HG03432 (cell line): Measurements from ENCODE around the gene VPS51.

ENCODE experiments used
- ATAC-seq: cut with Tn5 transposase; IDR thresholded peaks from one replicate; pipeline ENCODE4 v1.9.1; 2021; ENCODE audit warnings: mild to moderate bottlenecking, moderate library complexity; ENCODE audit not compliant: unreplicated experiment

Gene VPS51

DNA sequence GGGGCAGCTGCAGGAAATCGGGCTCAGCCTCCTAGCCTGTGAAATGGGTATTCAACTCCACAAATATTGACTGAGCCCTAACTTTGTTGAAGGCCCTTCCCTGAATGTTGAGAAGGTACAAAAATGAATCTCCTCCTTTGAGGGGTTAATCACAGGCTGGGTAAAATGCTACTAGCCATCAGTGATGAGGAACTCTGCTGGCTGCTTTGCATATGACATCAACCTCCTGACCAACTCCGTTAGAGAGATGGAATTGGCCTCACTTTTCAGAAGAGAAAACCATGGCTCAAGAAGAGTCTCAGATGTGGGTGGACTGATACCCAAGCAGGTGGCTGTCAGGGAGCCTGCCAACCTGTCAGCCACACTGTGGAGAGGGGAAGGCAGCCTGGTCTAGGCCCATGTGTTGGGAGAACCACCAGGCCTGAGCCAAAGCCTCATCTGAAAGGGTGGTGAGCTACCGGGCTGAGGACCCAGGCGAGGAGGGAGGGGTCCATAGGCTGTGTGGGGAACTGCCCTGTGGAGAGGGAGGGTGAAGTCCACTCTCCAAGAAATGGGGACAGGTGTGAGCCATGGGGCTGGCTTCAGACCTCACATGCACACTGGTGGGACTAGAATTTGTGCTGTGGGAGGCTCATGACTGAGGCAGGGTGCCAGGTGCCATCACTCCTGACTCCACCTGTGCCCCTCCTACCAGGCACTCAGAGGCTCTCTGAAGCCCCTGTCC, 23.9 kb upstream of the VPS51 start:
- ATAC-seq, result no peak

GRCh38 chr11:65072631-65072966, 23.4 kb upstream of the VPS51 start:
- no peak for ATAC-seq

GRCh38 chr11:65077451-65077850, 18.6 kb upstream of the VPS51 start:
- ATAC-seq, result no peak

DNA sequence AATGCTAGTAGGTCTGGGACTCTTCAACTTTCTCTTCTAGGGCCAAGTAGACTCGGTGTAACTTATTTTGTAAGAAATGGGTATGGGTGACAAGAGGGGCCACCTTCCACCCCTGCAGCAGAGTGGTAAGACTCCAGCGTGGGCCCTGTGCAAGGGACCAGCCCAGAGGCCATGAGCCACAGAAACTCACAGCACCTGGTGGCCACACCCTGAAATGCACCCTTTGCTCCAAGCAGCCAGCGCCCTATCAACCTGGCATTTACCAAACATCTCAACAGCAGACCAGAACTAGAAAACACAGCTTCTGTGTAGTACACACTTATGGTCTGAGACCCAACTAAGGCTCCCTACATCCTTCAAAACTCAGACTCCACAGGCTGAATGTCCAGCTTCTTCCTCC, 17.9 kb upstream of the VPS51 start:
- no peak for ATAC-seq

- ATAC-seq, result no peak
These were observed 17.1 kb upstream of the VPS51 start for GRCh38 chr11:65078786-65079342.

GRCh38 chr11:65083134-65083833, 12.7 kb upstream of the VPS51 start:
- peak; percentile 12 for ATAC-seq

DNA sequence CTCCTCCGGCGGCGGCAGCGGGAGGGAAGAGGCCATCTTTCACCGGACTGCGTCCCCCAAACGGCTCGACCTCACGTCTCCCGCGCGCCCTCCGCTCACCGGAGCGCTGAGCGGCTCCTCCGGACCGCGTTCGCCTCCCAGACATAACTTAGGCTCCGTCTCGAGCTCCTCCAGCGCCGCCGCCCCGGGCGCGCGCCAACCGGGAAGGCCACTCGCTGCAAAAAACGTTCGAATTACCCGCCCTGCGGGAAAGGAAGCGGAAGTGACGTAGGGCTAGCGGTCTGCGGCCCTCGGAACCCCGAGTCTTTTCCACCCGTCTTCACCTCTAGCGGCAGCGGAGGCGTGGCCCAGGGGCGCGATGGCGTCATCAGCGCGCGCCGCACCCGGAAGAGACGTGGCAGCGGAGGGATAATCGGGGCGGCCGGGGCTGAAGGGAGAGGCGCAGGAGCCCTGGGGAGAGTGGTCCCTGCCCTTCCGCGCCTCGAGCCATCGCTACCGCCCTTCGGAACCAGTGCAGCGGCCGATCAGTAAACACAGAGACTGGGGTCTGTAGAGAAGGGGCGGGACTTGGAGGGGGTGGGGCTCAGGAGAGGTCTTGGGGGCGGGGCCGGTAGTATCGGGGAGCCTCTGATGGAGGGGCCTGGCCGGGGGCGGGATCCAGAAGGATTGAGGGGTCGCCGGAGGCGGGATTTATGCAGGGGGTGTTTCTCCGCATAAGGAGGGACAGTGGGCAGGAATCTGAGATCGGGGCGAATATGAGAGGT, 12.0 kb upstream of the VPS51 start, which contains the start of the genes CDCA5 and ZFPL1:
Gene CDCA5 (minus strand): TSS at position 207 of the 764 bp plus-strand sequence. CDS start 62 bp downstream, at position 145.
Gene ZFPL1 (plus strand): TSS at position 389 of the 764 bp plus-strand sequence. CDS start 477 bp downstream, outside the sequence.
- peak; percentile 77 for ATAC-seq

DNA sequence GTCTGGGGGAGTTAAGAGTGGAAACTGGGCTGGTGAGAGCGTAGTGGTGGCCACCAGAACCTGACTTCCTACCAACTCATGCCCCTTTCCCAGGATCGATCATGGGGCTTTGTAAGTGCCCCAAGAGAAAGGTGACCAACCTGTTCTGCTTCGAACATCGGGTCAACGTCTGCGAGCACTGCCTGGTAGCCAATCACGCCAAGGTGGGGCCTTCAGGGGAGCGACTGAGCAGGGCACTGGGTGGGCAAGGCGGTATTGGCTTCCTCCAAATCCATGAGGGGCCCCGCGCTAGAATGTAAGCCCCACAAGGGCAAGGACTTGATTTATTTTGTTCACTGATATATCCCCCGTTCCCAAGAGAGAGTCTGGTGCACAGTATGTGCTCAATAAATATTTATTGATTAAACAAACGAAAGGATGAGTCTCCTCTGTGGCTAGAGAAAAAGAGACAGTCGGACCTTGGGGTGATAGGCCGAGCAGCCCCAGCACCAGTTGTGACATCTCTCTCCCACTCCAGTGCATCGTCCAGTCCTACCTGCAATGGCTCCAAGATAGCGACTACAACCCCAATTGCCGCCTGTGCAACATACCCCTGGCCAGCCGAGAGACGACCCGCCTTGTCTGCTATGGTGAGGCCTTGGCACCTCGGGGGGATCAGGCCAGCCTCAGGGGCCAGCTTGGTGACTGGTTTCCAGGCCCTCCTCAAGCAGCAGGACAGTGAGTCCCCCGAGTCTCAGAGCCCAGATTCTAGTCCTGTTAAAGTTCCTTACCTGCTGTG, 11.2 kb upstream of the VPS51 start:
- peak; percentile 8 for ATAC-seq

DNA sequence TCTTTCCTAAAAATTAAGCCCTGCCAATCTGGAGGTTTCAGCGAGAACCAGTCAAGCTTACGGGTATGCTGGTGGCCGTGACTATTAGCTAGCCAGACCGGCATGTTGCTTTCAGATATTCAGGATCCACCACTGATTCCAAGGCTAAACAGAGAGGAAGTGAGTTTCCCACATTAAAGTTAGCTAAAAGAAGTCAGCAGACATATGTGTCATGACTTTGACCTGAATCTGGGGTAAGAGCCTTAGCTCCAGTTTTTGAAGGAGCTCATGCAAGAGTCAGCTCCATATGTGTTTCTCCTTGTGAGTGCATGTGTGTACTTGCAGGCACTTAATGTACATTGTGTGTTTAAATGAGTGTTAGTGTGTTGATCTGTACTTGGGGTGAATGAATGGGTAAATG, 10.6 kb upstream of the VPS51 start:
- ATAC-seq, result no peak

GRCh38 chr11:65086809-65087208, 9.2 kb upstream of the VPS51 start:
- ATAC-seq, result no peak

GRCh38 chr11:65087216-65087615, 8.8 kb upstream of the VPS51 start:
- no peak for ATAC-seq

DNA sequence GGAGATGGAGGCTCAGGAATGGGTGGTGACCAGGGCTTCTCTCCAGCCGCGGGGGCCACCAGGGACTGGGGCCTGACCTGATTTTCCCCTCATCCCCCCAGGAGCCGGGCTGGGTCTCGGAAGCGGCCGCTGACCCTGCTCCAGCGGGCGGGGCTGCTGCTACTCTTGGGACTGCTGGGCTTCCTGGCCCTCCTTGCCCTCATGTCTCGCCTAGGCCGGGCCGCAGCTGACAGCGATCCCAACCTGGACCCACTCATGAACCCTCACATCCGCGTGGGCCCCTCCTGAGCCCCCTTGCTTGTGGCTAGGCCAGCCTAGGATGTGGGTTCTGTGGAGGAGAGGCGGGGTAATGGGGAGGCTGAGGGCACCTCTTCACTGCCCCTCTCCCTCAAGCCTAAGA, 8.2 kb upstream of the VPS51 start:
- no peak for ATAC-seq

- no peak for ATAC-seq
These were observed 6.4 kb upstream of the VPS51 start for GRCh38 chr11:65089621-65090020.

DNA sequence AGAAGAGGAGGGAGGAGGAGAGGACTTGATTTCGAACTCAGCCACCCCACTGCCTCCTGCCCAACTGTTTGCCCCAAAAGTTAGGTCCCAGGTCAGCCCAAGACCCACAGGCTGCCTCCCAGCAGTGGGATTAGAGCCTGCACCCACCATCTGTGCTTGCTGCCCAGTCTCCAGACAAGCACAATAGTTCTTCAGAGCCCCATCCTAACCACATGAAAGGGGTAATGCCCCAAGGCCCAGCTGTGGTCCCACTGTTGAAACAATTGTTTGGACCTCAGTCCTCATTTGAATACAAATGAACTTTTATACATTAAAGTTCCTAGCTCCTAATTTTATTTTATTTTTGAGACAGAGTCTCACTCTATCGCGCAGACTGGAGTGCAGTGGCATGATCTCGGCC, 5.4 kb upstream of the VPS51 start:
- no peak for ATAC-seq

GRCh38 chr11:65095427-65095826, 587 bp upstream of the VPS51 start:
- ATAC-seq, result no peak

GRCh38 chr11:65096926-65097325, 912 bp downstream of the VPS51 start:
- ATAC-seq, result no peak

DNA sequence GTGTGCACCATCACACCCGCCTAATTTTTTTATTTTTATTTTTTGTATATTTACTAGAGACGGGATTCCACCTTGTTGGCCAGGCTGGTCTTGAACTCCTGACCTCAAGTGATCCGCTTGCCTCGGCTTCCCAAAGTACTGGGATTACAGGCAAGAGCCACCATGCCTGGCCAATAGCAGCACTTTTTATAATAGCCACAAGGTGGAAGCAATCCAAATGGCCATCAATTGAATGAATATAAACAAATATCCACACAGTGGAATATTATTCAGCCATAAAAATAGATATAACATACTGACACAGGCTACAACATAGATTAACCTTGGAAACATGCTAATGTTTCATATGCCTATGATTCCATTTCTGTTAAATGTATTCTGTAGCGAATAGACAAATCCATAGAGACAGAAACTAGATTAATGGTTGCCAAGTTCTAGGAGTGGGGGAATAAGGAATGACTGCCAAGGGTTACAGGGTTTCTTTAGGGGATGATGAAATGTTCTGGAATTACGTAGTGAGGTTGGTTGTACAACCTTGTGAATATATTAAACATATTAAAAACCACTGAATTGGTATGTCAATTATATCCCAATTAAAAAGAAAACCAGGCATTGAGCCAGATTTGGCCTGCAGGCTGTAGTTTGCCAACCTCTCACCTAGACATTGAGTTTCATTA, 4.8 kb downstream of the VPS51 start:
- no peak for ATAC-seq

- no peak for ATAC-seq
These were observed 6.4 kb downstream of the VPS51 start for GRCh38 chr11:65102142-65103095.

GRCh38 chr11:65103476-65103875, 7.5 kb downstream of the VPS51 start:
- ATAC-seq, result no peak
